8988T (cell line): ENCODE measurements around the gene PCSK9.

Experiments used
- DNase-seq: peaks from one replicate; pipeline ENCODE4 v3.0.0; 2011

The PCSK9 gene

DNA sequence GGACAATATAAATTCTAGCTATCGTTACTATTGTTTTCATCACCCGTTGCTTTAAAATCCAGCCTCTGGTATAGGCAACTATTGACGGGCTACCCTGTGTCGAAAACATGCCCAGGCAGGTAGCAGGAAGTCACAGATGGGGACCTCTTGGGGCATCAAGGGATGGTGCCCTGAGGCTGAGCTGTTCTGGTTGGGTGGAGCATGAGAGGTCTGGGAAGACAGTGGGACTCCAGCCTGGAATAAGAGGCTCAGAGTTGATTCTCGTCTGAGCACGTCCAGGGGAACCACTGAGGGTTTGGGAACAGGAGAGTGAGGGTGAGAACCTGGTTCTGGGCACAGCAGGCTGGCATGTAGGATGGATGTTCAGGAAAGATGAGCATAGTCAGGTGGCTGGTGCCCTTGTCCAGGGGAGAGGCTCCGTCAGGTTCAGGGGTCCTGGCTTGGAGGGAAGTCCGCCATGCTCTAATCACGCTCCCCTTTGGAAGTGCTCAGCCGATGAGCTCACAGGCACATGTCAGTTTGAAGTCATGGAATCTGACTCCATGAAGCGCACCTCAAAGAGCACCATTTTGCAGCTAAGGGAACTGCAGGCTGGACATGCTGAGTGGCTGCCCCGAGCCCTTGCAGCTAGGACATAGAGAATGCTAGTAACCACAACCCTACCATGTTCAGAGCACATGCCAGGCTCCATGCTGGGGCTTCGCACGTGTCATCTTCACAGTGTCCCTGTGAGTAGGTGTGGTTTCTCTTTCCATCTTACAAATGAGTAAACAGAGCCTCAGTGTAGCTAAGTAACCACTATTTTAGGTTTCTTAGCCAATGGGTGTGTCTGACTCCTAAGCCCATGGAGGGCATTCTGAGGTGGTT, 21.0 kb downstream of the PCSK9 start:
- DNase-seq, result no peak

DNA sequence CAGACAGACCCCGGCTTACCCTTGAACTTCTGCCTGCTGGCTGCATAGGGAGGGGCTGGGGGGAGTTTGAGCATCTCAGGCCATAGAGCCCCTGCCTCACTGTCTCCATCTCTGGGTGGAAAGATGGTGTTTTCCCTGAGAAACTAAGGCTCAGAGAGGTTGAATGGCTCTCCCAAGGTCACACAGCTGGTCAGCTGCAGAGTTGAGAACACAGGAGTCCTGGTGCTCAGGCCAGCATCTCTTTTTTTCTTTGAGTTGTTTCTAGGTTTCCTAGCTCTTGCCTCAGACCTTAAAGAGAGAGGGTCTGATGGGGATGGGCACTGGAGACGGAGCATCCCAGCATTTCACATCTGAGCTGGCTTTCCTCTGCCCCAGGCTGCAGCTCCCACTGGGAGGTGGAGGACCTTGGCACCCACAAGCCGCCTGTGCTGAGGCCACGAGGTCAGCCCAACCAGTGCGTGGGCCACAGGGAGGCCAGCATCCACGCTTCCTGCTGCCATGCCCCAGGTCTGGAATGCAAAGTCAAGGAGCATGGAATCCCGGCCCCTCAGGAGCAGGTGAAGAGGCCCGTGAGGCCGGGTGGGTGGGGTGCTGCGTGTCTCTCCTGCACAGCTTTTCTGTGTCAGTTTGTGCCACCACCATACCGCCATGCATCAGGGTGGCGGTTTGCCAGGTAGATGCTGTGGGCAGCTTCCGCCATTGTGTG, 21.8 kb downstream of the PCSK9 start:
- no peak for DNase-seq

DNA sequence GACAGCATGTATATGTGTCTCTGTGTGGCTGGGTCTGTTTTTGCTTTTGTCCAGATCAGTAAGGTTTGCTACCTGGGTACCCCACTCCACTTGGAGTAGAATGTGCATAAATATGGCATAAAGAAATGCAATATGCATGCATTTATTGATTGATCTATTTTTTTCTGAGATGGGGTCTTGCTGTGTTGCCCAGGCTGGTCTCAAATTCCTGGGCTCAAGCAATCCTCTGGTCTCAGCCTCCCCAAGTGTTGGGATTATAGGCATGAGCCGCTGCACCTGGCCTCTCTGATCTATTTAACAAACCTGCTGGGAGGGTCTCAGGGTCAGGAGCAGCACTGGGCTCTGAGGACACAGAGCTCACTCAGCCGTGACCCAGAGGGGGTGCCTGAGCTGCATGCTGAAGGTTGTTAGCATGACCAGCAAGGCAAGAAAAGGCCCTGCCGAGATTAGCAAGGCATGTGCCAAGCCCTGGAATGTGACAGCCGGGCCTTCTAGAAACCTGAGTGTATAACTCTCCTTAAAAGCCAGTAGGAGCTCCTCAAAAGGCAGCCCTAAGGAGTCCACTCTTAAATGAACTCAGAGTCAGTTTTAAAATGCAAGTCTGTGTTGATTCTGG, 22.5 kb downstream of the PCSK9 start:
- no peak for DNase-seq

DNA sequence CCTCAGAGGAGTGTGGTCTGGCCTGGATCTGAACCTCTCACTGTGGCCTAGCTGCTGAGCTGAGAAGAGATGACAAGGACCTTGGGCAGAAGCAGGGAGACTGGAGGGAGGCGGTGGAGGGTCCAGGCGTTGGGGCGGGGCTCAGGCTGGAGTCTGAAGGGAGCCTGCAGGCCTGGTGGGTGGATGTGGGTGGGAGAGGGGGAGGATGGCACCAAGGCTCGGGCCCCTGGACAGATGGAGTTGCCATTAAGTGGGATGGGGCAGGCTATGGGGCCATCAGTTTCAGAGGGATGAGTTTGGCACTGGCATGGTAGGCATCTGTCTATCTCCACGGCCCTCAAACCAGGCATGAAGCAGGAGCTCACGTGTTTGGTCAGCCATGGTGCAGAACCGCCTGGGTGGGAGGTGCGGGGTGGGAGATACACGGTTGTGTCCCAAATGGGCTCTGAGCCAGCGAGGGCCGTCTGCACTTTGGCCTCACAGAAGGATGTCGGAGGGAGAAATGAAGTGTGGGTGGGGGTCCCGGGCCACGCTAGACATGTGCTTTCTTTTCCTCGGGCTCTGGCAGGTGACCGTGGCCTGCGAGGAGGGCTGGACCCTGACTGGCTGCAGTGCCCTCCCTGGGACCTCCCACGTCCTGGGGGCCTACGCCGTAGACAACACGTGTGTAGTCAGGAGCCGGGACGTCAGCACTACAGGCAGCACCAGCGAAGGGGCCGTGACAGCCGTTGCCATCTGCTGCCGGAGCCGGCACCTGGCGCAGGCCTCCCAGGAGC, 23.6 kb downstream of the PCSK9 start:
- no peak for DNase-seq

DNA sequence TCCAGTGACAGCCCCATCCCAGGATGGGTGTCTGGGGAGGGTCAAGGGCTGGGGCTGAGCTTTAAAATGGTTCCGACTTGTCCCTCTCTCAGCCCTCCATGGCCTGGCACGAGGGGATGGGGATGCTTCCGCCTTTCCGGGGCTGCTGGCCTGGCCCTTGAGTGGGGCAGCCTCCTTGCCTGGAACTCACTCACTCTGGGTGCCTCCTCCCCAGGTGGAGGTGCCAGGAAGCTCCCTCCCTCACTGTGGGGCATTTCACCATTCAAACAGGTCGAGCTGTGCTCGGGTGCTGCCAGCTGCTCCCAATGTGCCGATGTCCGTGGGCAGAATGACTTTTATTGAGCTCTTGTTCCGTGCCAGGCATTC, 24.2 kb downstream of the PCSK9 start:
- no peak for DNase-seq

DNA sequence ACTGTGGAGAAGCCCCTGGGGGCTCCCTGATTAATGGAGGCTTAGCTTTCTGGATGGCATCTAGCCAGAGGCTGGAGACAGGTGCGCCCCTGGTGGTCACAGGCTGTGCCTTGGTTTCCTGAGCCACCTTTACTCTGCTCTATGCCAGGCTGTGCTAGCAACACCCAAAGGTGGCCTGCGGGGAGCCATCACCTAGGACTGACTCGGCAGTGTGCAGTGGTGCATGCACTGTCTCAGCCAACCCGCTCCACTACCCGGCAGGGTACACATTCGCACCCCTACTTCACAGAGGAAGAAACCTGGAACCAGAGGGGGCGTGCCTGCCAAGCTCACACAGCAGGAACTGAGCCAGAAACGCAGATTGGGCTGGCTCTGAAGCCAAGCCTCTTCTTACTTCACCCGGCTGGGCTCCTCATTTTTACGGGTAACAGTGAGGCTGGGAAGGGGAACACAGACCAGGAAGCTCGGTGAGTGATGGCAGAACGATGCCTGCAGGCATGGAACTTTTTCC, 24.8 kb downstream of the PCSK9 start:
- DNase-seq, result peak; percentile 75

DNA sequence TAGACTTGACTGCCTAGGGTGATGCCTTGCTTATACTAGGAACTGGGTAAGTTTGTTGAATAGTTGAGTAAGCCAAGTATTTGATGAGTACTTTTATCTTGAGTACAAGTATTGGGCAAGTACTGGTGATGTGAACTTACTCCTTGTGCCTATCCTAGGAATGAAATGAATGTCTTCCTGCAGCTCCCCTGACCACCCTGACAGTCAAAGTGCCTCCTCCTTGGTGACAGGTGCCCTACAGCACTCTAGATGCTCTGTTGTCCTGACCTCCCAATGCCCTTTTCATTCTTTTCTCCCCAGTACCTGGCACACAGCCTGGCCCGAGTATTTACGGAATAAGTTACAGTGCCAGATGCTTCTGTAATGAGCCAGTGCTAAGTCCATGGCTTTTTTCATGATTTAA, 25.5 kb downstream of the PCSK9 start:
- DNase-seq, result no peak

DNA sequence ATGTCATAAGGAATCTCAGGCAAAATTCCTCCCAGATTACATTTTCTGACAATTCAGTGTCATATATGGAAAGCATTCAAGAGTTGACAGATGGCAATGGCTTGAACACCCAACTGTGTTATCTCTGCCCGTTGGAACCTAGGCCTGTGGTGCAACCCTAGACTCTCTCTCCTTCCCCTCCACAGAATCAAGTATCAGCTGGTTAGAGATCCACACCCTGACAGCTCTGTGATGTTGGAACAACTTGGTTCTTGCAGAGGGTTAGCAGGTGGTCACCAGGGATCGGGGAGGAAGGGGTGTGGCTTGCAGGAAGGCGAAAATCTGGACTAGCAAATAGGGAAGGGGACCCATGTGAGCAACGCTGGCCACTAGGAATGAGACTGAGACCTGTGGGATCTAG, 26.3 kb downstream of the PCSK9 start:
- no peak for DNase-seq

DNA sequence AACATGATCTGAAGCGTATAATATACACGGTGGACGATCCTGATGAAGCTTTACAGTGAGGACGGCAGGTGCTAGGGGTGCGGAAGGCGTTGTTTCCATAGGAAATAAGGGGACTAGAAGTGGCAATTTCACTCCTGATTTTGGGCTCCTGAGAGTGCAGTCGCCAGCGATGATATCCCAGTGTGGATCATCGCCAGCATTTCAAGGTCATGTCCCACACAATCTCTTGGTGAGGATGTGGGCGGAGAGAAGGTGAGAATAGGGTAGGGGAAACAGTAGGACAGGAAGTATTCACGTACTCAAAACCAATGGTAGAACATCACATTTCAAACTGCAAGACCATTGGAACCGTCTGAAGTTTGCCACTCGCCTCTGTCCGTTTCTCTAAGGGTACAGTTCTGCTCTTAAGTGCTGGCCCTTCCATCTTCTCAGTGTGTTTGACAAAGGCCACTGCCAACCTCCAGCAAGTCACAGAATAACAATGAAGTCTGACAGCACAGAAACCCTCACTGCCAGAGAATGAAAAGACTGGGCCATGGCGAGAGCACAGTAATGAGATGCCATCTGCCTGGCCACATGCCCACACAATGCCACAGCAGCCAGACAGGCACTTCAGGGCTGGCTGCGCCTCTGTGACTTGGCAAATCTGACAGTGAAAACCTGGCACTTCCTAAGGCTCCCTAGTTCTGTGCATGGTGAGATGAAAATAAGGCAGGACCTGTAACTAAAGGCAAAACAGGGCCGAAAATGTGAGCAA, 27.9 kb downstream of the PCSK9 start:
- no peak for DNase-seq

DNA sequence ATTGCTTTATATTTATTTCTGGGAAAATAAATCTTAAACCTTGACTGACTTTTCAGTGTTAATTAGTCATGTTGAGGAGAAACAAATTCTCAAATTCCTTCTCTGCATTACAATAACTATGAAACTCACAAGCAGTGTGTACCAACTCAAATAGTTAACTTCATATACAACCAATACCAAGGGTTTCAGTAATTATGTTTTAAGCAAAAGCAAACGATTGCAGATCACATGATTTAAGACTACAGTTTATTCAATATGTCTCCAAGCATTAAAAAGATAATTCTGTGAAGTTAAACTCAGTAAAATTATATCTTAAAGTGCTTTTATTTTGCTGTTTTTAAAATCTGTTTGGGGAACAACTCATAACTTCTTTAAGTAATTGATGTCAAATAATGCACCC, 28.6 kb downstream of the PCSK9 start:
- DNase-seq, result no peak

DNA sequence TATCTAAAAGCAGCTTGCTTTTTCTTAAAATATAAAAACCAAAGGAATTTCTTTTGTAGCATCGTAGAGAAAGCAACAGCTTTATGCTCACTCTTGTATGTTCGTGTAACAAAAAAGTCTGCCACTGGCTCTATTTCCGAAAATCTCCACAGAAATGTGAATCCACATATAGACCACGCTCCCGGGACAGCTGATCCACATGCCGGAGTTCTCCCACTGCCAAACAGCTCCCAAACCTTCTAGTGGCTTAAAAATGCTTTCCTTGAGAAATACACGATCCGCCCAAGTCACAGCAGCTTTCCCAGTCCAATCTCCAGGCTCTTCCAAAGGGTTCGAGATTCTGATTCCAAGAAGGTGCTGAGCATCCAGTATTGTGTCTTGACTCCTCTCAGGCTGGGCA, 29.3 kb downstream of the PCSK9 start:
- no peak for DNase-seq

DNA sequence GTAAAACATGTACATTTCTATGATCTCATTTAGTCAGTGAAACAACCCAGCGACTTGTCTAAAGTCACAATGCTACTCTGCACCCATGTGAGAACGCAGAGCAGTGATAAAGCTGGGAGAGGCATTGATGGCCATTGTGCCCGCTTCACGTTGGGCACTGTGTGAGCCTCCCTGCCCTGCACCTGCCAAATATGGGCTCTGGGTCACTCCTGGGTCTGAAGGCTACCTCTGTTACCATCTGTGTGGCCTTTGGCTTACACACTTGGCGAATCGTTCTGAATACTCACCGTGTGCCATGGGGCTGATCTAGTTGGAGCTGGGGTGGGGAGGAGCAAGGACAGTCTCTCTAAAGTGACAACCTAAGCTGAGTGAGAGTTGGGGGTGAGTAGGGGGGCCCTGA, 29.9 kb downstream of the PCSK9 start:
- DNase-seq, result no peak

DNA sequence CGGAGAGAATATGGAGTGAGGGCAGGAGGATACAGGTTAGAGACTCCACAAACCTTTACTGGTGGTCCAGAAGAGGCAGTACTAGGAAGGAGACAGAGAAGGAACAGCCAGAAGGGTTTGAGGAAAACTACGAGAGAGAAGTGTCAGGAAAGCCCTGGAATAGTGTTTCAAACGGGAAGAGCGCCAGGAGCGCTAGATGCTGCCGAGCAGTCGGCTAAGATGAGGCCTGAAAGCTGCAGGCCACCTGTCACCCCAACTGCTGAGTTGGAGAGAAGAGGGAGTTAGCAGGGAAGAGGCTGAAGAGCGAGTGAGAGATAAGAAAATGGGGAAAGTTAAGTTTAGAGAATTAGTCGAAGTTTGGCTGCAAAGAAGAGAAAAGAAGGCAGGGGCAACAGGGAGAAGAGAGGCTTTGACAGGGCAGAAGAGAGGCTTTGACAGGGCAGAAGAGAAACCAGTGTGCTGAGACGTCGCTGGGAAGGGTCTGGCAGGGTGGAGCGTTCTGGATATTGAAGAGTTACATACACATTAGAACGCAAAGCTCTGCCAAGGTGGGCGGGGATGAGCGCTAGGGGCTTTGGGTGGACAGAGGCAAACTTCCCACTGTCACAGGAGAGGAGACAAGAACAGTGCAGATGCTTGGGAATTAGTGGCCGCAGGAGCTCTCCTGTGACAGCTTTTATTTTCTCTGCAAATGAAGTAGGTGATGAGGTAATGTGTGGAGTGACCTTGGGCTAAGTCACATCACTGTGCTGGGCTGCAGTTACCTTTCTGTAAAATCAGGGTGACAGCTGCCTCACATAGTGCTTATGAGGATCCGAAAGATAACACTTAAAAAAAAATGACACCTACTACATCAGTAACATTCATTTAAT, 31.2 kb downstream of the PCSK9 start:
- DNase-seq, result no peak

DNA sequence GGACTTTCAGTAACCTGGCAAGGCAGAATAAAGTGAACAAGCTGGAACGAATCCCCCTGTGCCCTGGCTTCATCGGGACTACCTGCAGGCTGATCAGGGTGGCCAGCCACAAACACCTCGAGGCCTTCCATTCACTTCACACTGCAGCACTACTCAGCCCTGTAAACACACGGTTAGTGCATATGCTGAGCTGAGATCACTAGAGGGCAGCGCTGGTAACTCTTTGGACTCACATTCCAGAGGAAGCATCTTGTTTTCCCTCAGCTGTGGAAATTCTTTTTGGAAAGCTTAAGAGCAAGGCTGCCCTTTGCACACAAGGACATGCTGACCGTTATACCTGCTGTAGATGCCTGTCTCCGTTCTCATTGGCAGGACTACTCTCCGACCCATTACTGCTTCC, 32.1 kb downstream of the PCSK9 start:
- DNase-seq, result no peak

DNA sequence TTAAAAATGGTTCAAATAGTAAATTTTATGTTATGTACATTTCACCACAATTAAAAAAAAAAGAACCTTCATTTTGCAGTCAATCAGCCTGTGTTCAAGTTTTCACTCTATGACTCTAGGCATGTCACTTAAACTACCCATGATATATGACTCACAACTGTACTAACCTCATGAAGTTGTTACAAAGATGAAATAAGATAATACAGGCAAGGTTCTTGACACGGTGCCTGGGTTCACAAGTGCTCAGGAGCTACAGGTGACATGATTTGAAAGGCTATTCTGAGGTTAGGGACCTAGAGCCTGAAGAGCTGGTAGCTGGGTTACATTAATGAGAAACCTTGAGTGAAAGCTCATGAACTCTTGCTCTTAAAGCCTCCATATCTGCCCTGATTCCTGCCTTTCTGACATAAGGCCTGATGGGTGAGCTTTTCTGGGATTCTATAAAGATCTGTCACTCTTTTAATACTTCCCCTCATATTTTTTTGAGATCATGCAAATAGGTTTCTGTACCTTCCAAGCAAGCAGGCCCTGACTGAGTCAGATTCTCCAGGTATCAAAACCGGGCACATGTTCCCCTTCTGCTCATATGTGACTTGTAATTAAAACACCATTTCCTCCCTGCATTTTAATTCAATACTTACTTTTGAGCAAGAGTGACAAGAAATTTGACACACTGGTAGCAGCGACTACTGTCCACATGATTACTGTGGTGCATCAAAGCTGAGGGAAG, 34.0 kb downstream of the PCSK9 start:
- DNase-seq, result no peak

DNA sequence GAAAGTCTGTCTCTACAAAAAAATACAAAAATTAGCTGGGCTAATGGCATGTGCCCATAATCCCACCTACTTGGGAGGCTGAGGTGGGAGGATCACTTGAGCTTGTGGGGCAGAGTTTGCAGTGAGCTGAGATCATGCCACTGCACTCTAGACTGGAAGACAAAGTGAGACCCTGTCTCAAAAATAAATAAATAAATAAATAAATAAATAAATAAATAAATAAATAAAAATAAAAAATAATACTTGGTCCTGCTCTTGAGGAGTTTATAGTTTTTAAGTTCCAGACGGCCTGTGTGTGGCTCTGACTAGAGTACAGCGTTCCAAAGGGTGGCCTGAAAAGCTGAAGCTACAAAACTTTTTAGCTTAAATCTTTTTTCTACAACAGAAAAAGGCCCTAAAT, 35.1 kb downstream of the PCSK9 start:
- no peak for DNase-seq

DNA sequence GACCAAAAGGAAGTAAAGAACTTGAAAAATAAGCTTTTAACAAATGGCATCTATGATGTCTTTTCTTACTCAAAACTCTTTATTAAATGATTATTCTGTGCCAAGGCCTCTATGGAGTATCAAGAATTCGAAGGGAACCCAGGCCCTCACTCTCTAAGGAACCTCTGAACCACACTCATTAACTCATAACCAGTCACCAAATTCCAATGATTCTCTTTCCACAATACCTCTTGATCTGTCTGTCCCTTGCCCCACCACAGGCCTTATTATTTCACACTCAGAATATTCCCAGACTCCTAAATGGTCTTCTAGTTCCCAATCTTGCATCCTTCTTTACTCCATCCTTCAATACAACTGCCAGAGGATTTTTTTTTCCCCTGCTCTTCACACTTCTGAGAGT, 37.0 kb downstream of the PCSK9 start:
- DNase-seq, result no peak

DNA sequence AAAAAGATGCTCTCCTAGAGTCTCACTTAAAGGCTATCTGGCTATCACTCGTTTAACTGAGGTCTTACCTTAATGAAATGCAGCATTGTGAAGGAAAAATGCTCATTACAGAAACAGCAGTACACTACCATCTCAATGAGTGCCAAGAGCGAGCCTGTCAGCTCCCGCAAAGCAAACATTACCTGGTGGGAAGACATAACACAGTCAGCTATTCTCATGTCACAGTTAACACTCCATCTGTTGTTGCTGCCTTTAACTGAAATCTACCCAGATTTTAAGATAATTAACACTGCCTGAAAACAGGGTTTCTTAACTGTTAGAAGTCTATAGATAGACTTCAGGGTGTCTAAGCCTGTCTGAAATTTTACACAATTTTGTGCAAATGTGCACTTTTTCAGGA, 39.1 kb downstream of the PCSK9 start:
- DNase-seq, result no peak

DNA sequence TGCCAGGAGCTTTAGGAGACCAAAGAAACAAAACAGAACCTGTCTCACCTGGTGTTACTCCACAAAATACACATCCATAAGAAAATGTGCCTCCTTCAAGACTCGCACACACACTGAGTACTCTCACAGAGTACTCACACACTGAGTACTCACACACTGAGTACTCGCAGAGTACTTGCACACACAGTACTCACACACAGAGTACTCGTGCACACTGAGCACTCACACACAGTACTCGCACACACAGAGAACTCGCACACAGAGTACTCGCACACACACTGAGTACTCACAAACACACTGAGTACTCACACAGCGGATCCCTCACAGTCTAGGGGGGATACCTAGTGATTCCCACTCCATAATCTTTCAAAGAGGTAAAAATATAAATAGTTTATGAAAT, 40.3 kb downstream of the PCSK9 start:
- DNase-seq, result no peak

DNA sequence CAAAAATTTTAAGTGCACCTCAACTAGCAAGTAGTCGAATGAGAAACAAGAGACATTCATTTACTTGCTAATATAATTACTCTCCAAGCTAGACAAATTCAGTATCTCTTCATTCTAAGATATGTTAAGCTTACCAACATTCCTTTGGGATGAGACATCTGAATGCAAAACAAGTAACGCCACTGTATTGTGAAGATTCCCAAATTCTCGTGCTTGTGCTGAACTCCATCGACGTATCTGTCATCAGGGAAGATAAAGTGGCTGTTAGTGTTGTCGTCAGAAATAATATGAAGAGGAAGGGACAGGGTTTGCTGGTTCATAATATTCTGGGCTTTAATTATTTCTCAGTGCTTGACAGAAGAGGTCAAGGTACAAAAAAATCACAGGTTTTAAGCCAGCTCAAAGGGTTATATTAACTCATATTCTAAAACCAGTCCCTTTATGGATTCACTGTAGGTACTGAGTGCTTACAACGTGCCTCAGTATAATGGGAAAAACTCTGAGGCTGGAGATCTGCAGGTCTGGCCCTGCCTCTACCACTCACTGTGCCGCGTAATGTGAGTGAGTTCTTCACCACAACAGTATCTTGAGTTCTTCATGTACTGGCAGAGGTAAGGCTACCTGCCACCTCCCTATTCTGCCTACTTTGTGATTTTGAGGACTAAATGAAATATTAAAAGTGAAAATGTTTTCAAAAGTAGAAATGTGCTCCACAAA, 42.0 kb downstream of the PCSK9 start:
- no peak for DNase-seq
